GM18517 (cell line): Measurements from ENCODE around the gene ATRNL1.

Source experiments
- ATAC-seq: cut with Tn5 transposase; IDR thresholded peaks from one replicate; pipeline ENCODE4 v1.9.1; 2021; ENCODE audit warnings: mild to moderate bottlenecking, moderate library complexity; ENCODE audit not compliant: unreplicated experiment

Gene ATRNL1

GRCh38 chr10:115867305-115867704 lies 774.1 kb downstream of the ATRNL1 start:
- no peak for ATAC-seq

DNA sequence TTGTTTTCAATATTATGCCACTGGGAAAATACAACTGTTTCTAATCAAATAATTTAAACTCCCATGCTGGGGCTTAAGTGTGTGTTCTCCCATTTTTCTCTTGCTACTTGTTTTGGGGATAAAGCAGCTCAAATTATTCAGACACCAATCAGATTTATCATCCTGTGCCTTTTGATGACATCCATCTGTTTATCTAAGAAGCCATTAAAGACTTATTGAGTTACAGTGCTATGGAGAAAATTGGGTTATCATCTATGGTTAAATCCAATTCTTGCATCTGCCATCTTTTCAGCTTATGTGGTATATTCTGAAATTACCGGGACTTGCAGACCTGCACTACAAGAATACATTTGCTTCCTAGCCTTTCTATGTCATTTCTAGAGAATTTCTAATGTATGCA lies 778.7 kb downstream of the ATRNL1 start:
- no peak for ATAC-seq

- no peak for ATAC-seq
These were observed 782.0 kb downstream of the ATRNL1 start for GRCh38 chr10:115875172-115875571.

DNA sequence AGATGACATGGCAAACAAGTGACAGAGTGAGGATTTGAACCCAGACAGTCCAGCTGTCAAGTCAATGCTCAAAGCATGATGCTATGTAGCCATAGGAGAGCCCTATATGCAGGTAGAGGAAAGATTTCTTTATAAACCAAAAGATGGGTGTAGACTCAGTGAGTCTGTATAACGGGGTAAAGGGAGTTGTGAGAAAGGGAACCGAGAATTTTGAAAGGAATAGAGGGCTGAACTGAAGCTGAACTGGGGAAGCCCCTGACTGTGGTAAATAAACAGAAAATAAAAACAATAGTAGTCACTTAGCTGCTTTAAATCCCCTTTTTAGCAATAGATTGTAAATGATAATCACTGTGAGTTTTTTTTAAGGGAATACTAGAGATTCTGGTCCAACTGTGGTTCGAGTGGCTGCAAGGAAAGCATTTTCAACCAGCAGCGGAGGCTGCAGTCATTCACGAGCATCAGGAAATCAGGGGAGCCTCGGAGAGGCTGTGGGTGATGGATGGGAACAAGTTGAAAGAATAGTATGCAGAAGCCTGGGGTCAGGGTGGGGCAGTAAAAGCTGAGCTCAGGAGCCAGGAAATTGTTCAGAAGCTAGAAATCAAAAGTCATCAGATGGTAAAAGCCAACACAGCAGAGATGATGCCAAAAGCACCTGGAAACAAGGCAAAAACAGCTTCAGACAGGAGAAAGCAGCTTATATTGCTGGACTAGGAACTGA lies 786.4 kb downstream of the ATRNL1 start:
- no peak for ATAC-seq

DNA sequence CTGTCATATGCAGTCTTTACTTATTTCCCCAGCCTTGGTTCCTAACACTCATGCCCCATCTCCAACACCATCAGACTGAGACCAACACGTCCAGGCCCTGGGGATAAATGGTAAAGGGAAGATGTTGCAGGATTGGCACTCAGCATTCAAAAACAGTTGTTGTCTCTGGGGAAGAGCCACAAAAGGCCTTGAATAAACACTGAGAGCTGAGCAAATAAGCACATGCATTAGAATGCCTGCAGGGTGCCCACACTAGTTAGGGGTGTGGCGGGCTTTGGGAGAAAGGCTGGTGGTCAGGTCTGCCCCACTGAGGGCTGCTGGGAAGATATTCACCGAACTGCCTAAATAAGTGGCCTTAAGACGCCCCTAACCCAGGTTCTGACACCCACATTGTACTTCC lies 788.9 kb downstream of the ATRNL1 start:
- ATAC-seq: no peak

DNA sequence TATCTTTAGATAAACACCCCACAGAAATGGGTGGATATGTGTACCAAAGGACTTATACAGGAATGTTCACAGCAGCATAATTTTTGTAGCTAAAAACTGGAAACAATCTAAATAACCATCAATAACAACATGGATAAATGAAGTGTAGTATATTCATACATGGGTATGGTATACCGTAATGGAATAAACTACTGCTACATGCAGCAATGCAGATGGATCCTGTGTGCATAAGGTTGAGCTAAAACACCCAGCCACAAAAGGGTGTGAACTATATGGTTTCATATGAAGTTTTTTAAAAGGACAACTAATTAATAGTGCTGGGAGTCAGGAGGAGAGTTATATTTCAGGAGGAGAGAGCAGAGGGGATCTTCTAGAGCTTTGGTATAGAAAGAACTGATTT lies 790.2 kb downstream of the ATRNL1 start:
- ATAC-seq: no peak

DNA sequence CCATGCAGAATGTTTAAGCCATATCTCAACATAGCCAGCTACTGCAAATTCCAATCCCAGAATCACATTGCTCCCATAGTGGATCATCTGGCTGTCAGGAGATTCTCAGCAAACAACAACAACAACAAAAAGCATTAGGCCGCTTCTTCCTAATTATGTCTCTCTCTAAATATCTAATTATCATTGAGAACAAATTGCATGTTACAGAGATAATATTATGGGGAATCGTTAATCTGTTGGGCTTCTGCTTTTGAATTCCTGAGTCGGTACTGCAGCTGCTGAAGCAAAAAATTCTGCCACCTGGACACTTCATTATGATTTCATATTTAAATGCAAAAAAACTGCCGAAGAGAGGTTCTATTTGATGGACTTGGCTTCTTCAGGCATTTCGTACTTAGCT lies 791.2 kb downstream of the ATRNL1 start:
- ATAC-seq: no peak

DNA sequence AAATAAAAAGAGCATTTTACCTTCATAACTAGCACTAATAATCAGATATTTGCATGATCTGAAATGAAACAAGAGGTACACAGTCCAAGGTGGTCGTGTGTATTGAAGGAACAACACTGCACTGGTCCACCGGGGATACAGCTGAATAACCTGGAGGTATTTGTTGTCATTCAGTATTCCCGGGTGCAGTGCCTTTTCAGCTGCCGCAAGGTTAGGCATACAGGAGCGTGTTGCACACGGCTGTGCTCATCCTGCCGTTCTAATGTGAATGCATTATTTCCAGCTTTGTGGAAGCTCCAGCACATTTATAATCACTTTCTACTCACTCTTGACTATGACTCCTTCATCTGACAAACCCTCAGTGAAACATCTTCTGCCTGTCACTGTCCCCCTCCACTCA lies 802.0 kb downstream of the ATRNL1 start:
- no peak for ATAC-seq

- no peak for ATAC-seq
These were observed 805.1 kb downstream of the ATRNL1 start for GRCh38 chr10:115898242-115898641.

DNA sequence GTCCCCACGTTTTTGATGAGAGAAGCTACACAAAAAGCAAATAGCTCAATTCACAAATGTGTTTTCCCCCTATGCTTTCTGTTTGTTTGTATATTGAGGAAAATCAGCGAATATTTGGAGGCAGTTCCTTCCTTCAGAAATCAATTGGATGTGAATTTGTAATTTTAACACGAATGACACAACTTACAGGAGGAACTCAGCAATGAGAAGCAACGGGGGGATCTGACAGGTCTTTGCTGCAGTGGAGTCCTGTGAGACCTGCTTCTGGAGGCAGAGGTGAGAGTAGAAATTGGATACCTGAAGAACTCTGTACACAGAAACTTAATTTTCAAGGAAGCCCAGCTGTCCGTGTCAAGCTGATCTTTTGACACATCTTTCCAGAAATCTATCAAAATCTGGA lies 809.4 kb downstream of the ATRNL1 start:
- no peak for ATAC-seq

DNA sequence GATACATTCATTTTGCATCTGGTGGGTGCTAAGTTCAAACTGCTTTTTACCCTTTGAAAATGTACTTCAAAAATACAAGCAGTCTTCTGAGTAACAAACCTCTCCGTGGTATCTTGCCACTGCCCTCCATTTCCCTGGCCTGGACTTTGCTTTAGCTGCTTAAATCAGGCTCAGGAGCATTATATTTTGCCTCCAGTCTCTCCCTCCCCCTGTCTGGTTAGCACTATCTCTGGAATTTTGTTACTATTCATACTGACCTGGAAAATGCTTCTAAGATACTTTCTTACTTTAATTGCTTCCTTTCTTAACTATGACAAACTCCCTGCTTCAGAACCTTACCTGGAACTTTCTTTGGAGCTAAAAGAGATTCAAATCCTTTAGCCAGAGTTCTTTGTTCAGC lies 810.0 kb downstream of the ATRNL1 start:
- no peak for ATAC-seq

DNA sequence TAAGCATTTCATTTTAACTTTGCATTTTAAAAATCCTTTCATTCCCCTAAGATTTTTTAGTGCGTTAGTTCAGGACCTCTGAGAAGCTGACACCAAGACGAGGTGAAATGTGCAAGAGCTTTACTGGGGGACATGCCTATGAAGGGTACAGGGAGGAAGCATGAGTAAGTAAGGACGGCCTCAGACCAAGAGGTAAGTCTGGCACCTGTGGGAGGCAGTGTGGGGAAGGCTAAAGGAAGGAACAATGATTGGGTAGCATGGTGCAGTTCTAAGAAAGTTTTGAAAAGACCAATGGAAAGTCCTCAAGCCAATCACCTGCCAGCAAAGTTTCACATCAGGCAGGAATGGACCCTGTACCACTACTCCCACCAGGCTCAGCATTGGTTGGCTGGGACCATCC lies 810.7 kb downstream of the ATRNL1 start:
- no peak for ATAC-seq

GRCh38 chr10:115909037-115909436 lies 815.9 kb downstream of the ATRNL1 start:
- no peak for ATAC-seq

GRCh38 chr10:115909962-115910731 lies 817.0 kb downstream of the ATRNL1 start:
- no peak for ATAC-seq

DNA sequence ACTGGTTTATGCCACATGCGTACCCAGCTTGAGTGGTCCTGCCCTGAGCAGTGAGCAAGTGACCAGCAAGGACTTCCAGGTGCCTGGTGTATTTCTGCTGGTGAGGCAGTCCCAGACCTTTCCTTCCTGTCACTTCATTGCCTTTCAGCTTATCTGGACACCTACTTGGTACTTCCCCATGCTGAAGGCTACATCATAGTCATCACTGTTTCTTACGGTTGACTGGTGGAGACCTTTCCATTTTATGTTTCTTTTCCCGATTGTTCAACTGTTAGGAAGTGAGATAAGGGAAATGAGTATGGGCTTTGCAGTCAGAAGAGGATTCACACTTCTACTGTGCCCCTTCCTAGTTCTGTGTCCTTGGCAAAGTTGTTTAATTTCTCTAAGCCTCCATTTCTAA lies 821.3 kb downstream of the ATRNL1 start:
- no peak for ATAC-seq

DNA sequence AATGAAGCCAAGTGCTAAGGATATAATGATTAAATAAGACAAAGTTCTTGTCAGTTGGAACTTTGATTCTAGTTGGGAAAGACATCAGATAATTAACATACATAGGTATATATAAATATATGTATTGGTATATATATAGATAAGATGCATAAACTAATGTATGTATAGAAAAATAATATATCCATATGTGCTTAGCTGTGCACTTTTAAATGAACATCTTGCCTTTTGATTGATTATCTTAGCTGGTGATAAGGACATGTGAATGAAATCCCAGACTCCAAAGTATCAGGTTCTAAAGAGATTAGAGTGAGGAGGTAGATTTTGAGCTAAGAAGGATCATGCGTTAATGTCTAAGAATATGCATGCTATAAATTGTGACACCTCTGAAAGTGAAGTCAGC lies 822.3 kb downstream of the ATRNL1 start:
- no peak for ATAC-seq

- ATAC-seq: no peak
These were observed 825.6 kb downstream of the ATRNL1 start for GRCh38 chr10:115918812-115919211.

GRCh38 chr10:115921795-115922194 lies 828.6 kb downstream of the ATRNL1 start:
- ATAC-seq: no peak

GRCh38 chr10:115931309-115931708 lies 838.1 kb downstream of the ATRNL1 start:
- ATAC-seq: no peak

DNA sequence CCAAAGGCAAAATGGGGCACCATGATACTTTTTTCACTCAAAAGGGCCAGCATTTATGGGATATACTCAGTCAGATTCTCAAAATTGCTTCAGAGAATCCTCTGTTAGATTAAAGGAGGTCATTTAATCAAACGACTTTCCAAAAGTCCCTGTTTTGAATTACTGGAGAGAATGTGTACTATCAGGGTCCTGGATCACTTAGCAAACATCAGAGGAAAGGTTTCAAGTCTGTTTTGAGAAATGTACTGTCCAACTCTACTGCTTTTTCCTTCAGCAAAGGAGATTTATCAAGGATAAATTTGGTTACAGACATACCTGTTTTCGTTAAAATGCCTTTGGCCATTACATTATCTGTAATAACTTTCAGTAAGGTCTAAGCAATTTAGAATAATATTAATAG lies 838.9 kb downstream of the ATRNL1 start:
- ATAC-seq: no peak

GRCh38 chr10:115933098-115933497 lies 839.9 kb downstream of the ATRNL1 start:
- ATAC-seq: no peak

GRCh38 chr10:115935731-115936130 lies 842.6 kb downstream of the ATRNL1 start:
- no peak for ATAC-seq
